Endothelial cell of umbilical vein (primary cell): ENCODE measurements around the gene ZIM2.

ENCODE experiments used
- CTCF ChIP-seq, 2 donors: IDR thresholded peaks; 1 replicate in 1 of 2; 2 replicates in 1 of 2; pipeline ENCODE4 v1.5.1; 2011; ENCODE audit warnings: low read length in 2 of 2, mild to moderate bottlenecking in 2 of 2, moderate library complexity in 2 of 2, control low read depth in 1 of 2, inconsistent platforms in 1 of 2, low read depth in 1 of 2; ENCODE audit not compliant: insufficient read depth in 1 of 2; ENCODE audit errors: extremely low read depth in 1 of 2
- EZH2 ChIP-seq: IDR thresholded peaks from 2 replicates; pipeline ENCODE4 v1.6.1; 2012; ENCODE audit warnings: borderline replicate concordance, low read depth, mild to moderate bottlenecking, moderate library complexity, low read length, inconsistent platforms; ENCODE audit not compliant: severe bottlenecking
- MAX ChIP-seq: IDR thresholded peaks from 2 replicates; pipeline ENCODE4 v1.6.1; 2011; ENCODE audit not compliant: insufficient read depth, insufficient read length
- POLR2AphosphoS5 ChIP-seq: IDR thresholded peaks from 2 replicates; pipeline ENCODE4 v1.6.1; 2012; ENCODE audit warnings: low read depth, mild to moderate bottlenecking, control low read depth, low read length, moderate library complexity; ENCODE audit not compliant: insufficient read depth

- TF ChIP-seq CTCF (IDR thresholded peaks at IDR 0.05; ENCODE audit: extremely low read depth in 1 of 2, insufficient read depth in 1 of 2, low read depth in 1 of 2, low read length in 2 of 2) (no peak), POLR2AphosphoS5 (no peak), EZH2 (no peak), MAX (no peak)
Observed at GRCh38 chr19:56856822-56857221, 16.3 kb upstream of the ZIM2 start.
